Measurements from ENCODE around the gene INPP5A.

DNA sequence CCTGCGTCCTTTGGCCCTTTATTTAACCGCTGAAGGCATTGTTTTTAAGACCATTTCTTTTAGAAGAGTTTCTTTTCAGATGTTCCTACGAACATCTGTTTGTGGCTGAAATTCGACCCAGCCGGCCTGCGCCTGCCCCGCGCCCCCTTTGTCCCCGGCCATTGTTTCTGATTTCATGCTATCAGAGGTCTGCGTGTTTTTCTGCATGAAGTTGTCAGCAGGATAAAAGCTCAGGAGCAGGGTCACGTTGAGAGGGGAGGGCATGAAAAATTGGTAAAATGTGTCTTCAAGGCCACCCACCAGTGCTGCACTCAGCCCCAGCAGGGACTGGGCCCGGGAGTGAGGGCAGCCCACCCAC is 205.2 kb downstream of the INPP5A start:
- TF ChIP-seq ZC3H10 (CRISPR knock-in tag; IDR thresholded peaks at IDR 0.05) (no peak), OSR1 (CRISPR knock-in tag; IDR thresholded peaks at IDR 0.05) (no peak), ZFP30 (CRISPR knock-in tag; IDR thresholded peaks at IDR 0.05) (no peak)

All from SK-N-SH treated with all-trans-retinoic acid at 6 μM for 48 hours (cell line).